GM21515 (cell line): ENCODE results near the gene ABHD17A.

ENCODE experiments used
- ATAC-seq: cut with Tn5 transposase; IDR thresholded peaks from one replicate; pipeline ENCODE4 v1.9.1; 2021; ENCODE audit not compliant: unreplicated experiment

Gene ABHD17A

GRCh38 chr19:1885398-1886119 lies at the start of gene ABHD17A:
Gene ABHD17A, minus strand, starts transcription at chr19:1885496. Its CDS starts 3,930 bp downstream, at chr19:1881566.
- peak; percentile 71 for ATAC-seq

- no peak for ATAC-seq
Observed at GRCh38 chr19:1933942-1934341, 48.6 kb upstream of the ABHD17A start.

GRCh38 chr19:1933244-1933643 lies 47.9 kb upstream of the ABHD17A start:
- ATAC-seq = no peak

- ATAC-seq = no peak
Observed at GRCh38 chr19:1932395-1932794, 47.1 kb upstream of the ABHD17A start.

- ATAC-seq = no peak
Observed at GRCh38 chr19:1931445-1931844, 46.1 kb upstream of the ABHD17A start.

GRCh38 chr19:1929021-1929742 lies 43.9 kb upstream of the ABHD17A start:
- ATAC-seq = no peak

GRCh38 chr19:1925544-1925943 lies 40.2 kb upstream of the ABHD17A start:
- ATAC-seq = no peak

GRCh38 chr19:1924320-1924961 lies 39.1 kb upstream of the ABHD17A start:
- ATAC-seq = no peak

GRCh38 chr19:1923319-1923718 lies 38.0 kb upstream of the ABHD17A start:
- no peak for ATAC-seq

- ATAC-seq = no peak
Observed at GRCh38 chr19:1922803-1923202, 37.5 kb upstream of the ABHD17A start.

- no peak for ATAC-seq
Observed at GRCh38 chr19:1921825-1922224, 36.5 kb upstream of the ABHD17A start.

GRCh38 chr19:1921326-1921725 lies 36.0 kb upstream of the ABHD17A start:
- ATAC-seq = no peak

- ATAC-seq = no peak
Observed at GRCh38 chr19:1920644-1921043, 35.3 kb upstream of the ABHD17A start.

- ATAC-seq = no peak
Observed at GRCh38 chr19:1918975-1919374, 33.7 kb upstream of the ABHD17A start.

GRCh38 chr19:1917926-1918325 lies 32.6 kb upstream of the ABHD17A start:
- no peak for ATAC-seq

GRCh38 chr19:1917146-1917545 lies 31.9 kb upstream of the ABHD17A start:
- ATAC-seq = no peak

- no peak for ATAC-seq
Observed at GRCh38 chr19:1914826-1915341, 29.6 kb upstream of the ABHD17A start.

- ATAC-seq = no peak
Observed at GRCh38 chr19:1913781-1914577, 28.7 kb upstream of the ABHD17A start.

- no peak for ATAC-seq
Observed at GRCh38 chr19:1912760-1913505, 27.6 kb upstream of the ABHD17A start.

- no peak for ATAC-seq
Observed at GRCh38 chr19:1911995-1912394, 26.7 kb upstream of the ABHD17A start.
